Measurements from ENCODE around the gene WDFY1.

DNA sequence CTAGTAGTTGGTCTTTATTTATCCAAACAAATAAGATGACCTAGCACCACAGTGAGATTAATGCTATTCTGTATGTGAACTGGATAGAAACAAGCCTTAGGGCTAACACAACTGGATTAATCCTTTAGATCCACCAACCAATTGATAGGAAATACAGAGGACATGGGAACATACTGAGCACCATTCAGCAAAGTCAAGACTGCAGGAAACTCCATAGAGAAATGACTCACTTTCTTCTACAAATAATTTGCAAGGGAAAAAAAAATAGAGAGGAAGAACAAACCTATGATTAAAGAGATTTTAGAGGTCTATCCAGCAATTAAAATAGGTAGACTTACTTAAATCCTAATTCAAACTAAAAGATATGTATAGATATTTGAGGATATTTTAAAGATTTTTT lies 23.9 kb downstream of the WDFY1 start:
- TF ChIP-seq ZNF274 (IDR thresholded peaks at IDR 0.05; ENCODE audit: low read depth, low read length) (no peak), SUZ12 (IDR thresholded peaks at IDR 0.05; ENCODE audit: extremely low read depth, insufficient read depth, insufficient read length) (no peak), YY1 (IDR thresholded peaks at IDR 0.05; ENCODE audit: insufficient read depth, insufficient read length) (no peak)
